Kidney capillary endothelial cell (primary cell): ENCODE measurements around the gene FRA10AC1.

Source experiments
- DNase-seq: peaks from one replicate; pipeline ENCODE4 v3.0.0-alpha.2; 2018; ENCODE audit warnings: low spot score

FRA10AC1 gene, protein sequence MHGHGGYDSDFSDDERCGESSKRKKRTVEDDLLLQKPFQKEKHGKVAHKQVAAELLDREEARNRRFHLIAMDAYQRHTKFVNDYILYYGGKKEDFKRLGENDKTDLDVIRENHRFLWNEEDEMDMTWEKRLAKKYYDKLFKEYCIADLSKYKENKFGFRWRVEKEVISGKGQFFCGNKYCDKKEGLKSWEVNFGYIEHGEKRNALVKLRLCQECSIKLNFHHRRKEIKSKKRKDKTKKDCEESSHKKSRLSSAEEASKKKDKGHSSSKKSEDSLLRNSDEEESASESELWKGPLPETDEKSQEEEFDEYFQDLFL

DNA sequence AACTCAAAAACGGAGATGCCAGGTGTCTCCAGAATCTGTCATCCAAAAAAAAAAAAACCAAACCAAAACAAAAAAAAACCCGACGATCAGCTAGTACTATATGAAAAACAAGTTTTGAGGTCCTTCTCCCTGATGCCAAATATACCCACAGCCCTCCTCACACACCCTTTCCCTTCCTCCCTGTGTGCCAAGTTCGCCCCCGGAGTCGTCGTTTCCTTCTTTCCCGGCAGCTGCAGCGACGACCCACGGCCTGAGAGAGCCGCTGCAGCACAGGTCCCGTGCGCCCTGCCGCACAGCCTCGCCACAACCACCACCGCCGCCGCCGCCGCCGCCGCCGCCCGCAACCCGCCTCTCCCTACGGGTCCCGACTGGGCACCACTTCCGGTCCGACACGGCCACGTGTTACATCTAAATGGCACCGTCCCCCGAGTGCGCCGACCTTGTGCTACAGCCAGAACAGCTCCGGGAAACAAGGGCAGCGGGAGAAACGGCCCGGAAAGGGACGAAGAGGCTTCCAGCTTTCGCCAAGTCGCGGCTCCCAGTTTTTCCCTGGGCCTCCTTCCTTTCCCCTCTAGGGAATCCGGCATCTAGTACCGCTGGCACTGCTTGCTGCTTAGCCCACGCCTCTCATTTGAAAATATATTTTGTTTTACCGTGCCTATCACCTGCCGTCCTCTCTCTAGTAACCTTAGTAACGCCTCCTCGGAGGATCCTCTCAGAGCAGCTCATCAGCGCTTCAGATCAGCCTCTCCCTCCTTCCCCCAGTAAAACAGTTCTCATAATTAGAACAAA lies at the start of gene FRA10AC1:
Gene FRA10AC1, minus strand, starts transcription at position 383 of the 792 bp plus-strand sequence. CDS start 2,486 bp downstream, outside the sequence.
- peak; percentile 76 for DNase-seq

DNA sequence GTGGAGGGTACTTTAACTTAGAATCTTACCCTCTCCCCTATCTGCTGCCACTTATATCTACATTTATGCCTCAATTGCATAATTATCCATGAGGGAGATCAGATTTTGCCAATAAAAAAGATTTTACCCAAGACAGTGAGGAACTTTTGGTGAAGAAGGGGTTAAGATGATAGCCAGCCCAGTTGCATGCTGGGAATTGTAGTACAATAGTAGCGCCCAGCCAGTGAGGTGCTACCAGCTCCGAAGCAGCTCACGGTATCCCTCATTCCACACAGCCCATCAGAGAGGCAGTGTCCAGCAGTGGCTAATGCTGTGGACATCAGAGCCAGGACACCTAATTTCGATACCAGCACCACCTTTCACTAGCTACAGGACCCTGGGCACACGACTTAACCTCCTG lies 49.4 kb upstream of the FRA10AC1 start:
- DNase-seq, result no peak

DNA sequence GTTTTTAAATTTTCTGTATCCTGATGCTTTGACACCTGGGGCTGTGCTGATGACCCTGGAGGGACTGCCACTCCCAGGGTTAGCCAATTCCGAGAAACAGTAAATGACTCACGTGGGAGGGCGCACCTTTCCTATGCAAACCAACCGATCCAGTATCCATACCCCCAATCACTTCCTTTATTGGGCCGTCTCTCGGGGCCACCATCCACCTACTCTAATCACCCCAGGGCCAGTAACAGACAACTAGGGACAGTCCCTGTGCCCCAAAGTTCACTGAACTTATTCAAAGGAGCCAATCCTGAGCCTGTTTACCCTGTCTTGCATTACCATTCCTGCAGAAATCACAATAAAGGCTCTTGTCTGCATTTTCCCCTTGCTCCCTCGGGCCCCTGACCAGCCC lies 48.7 kb upstream of the FRA10AC1 start:
- no peak for DNase-seq

DNA sequence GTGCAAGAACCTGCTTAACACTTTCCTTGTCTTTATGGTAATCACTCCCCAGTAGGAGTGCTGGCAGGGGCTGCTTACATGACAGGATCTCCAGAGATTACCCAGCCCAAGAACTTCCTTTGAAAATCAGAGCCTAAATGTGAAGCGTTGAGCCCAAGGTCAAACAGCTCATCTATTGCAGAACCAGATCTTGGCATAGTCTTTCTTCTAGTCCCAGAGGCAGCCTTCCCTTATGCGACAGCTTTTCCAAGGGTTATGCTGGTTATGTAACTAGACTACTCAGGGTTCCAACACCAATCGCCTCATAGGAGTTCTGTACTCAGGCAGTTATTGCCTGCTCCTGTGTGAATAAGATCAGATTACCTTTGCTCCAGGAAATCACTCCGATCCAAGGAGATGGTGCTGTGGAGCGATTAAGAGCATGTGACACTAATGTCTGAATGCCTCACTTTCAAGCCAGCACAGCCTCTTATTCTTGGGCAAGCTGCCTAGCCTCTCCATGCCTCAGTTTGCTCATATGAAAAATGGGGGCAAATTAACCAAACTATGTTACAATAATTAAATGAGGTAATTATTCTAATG lies 46.9 kb upstream of the FRA10AC1 start:
- no peak for DNase-seq

DNA sequence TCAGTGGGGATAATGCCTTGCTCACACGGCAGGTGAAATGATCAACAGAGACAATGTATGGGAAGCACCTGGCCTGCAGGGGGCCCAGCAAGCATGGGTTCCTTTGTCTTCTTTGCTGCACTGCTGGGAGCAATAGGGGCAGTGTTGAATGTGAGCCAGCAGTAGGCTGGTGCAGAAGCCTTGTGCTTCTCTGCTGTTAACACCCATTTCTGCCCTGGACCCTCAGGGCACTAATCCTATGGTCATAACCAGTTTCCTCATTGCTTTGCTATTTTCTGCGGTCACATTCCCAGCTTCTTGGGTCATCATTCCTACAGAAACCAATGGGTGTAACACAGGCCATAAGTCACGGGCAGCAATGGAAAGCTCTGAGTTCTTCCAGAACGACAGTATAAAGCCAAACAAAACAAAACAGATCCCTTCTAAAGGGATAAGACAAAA lies 44.5 kb upstream of the FRA10AC1 start:
- no peak for DNase-seq

DNA sequence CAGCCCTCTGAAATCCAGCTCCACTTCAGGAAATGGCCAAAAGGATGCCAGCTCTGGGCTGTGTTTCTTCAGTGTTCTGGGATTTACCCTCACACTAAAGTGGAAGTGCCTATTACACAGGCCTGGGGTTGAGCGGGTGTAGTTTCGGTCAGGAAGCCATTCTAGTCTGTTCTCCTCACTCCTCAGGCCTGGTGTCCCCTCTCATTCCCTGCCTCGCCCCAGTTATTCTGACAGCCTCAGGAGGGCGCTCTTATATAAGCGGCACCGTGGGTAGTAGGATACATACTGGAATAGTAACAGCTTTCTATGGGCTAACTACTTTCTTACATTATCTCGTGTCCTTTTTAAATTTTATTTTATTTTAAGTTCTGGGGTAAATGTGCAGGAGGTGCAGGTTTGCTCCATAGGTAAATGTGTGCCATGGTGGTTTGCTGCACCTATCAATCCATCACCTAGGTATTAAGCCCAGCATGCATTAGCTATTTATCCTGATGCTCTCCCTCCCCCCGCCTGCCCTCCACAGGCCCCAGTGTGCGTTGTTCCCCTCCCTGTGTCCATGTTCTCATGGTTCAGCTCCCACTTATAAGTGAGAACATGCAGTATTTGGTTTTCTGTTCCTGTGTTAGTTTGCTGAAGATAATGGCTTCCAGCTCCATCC lies 43.1 kb upstream of the FRA10AC1 start:
- DNase-seq, result no peak

DNA sequence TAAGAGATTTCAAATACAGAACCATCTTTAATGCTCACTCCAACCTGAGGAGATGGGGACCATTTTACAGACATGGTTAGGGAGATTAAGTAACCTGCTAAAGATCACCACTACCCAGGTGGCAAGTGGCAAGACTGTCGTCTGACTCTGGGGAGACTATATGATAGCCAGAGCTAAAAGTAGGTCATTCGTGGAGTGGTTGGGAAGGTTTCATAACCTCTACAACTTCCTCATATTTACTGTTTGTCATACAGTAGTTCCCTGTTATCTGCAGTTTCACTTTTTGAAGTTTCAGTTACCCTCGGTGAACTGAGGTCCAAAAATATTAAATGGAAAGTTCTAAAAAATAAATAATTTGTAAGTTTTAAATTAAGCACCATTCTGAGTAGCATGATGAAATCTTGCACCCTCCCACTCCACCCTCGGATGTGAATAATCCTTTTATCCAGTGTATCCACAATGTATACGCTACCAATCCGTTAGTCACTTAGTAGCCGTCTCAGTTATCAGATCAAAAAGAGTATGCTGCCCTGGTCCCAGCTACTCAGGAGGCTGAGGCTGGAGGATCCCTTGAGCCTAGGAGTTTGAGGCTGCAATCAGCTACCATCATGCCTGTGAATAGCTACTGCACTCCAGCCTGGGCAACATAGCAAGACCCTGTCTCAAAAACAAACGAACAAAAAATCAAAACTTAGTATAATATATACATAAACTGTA lies 40.4 kb upstream of the FRA10AC1 start:
- DNase-seq, result no peak

DNA sequence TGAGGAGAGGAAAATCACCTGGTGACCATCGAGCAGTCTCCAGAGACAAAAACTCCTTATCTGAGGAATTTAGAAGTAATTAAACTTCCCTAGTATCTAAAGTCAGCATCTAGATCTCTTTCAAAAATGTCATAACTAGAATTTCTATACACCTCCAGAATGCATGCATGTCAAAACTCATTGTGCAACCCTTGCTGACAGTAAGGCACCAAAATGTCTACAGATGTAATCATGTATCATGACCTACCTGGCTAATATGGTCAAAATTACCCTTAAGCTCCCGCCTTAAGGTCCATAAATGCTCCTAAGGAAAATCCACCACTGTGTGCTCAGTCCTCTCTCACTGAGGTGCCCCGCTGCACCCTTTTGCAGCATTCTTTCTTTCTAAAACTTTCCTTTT lies 39.0 kb upstream of the FRA10AC1 start:
- DNase-seq, result no peak

DNA sequence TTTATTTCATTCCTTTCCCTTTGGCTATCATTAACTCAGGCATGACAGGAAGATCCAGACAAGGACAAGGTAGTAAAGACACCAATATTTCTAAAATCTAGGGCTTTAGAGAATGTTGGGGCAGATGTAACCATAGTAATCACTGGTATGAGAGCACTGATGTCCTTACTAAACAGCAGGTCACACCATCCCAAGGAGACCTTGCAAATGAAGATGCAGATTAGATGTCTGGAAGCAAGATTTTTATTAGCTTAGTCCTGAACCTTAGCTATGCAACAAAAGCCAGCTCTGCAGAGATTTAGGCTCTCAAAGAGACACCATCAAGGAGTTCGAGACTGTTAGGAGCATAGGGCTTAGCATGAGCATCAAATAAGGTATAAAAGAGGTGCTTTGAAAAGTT lies 23.6 kb upstream of the FRA10AC1 start:
- no peak for DNase-seq

DNA sequence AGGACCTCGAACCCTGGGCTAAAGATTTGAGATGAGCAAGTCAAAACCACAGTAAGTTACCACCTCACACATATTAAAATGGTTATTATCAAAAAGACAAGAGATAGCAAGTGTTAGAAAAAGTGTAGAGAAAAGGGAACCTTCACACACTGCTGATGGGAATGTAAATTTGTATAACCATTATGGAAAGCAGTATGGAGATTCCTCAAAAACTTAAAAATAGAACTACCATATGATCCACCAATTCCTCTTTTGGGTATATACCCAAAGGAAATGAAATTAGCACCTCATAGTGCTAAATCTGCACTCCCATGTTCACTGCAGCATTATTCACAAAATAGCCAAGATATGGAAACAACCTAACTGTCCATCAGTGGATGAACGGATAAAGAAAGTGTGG lies 20.8 kb upstream of the FRA10AC1 start:
- no peak for DNase-seq

DNA sequence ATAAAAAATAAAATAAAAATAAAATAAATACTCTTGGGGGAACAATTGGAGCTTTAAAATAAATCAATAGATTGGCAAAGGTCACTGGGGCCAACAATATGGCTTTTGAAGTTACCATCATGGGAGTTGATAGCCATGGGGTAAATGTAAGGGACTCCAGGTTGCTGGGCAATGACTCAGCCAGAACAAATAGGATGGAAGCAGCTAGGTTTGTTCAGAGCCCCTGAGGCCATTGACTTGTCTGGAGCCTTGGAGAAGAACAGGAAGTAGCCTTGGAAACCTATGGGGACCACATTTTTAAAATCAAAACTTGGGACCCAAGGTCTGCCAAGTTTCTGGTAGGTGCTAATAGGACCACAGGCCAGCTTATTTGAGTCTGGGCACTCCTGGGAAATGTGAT lies 20.2 kb upstream of the FRA10AC1 start:
- DNase-seq, result no peak

DNA sequence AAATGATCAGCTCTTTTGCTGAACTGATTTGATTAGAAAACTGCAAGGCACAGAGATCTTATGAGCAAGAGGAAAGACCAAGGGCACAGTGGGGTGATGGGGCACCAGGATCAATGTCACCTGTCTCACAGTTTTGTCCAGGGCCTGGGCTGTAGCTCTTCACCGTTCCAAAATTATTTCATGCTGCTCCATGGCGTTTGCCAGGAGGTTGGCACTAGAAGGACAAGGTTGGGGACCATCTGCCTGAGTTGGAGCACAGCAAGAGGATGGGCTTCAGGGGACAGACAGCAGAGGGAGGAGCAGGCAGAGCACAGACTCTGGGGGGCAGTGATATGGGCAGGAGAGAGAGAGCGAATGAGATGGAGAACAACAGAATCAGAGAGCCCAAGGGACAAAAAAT lies 17.5 kb upstream of the FRA10AC1 start:
- no peak for DNase-seq

DNA sequence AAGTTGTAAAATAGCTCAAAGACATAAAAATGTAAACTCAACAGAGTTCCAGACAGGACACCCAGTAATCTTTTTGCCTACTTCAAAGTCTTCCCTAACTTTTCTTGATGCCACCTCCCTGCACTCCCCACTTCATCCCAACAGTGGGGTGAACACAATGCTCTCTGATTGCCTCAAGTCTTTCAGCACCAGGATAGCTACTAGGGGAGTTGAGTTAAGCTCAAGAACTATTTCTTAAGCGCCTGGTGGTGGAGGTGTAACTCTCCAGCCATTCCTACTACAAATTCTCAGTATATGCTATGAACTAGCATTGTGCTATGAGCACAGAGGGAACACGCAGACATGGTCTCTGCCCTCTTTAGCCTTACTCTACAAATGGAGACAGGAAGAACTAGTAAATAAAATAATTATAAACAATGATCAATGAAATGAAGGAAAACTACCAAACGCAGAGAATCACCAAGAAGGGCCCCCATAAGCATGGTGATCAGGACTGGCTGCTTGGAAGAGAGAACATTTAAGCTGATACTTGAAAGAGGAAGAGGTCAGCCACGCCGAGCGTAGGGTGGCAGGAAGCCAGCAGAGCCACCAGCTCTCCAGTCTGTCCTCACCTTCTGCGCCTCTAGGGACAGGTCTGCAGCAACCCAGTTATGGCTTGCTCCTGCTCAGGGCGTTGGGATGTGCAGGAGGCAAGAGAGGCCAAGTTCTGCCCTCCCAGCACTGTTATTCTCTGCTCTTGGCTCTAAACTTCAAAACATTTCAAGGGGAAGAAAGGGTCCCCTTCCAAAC lies 16.7 kb upstream of the FRA10AC1 start:
- DNase-seq, result no peak

DNA sequence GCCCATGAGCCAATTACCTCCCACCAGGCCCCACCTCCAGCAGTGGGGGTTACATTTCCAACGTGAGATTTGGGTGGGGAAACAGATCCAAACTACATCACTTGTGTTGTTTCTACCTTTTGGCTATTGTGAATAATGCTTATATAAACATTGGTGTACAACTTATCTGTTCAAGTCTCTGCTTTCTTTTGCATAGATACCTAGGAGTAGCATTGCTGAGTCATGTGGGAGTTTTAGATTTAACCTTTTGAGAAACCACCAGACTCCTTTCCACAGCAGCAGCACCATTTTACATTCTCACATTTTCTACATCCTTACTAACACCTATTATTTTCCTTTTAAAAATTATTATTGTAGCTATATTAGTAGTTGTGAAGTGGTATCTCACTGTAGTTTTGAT lies 14.4 kb upstream of the FRA10AC1 start:
- no peak for DNase-seq

DNA sequence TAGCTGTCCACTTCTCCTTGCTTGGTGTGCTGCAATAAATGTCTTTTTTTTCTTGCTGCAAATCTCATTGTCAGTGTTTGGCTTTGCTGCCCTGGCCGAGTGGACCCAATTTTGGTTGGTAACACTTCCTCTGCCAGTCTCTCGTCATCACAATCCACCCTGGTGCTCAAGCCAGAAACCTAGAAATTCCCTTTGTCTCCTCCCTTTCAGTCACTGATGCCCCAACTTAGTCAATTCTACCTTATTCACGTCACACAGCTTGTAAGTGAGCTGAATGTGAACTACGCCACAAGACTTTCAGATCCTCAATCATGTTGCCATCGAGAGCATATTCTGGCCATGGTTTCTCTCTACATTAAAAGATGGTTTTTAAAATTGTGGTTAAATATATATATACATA lies 13.0 kb upstream of the FRA10AC1 start:
- no peak for DNase-seq

DNA sequence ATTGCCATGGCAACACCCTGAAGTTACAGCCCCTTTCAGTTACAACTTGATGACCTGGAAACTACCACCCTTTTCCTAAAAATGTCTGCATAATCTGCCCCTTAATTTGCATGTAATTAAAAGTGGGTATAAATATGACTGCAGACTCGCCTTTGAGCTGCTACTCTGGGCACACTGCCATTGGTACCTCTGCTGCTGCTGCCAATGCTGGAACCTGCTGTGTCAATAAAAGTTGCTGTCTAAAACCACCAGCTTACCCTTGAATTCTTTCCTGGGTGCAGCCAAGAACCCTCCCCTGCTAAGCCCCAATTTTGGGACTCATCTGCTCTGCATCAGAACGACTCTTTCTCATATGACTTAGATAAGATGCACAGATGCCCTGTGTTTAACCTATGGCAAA lies 10.2 kb upstream of the FRA10AC1 start:
- DNase-seq, result no peak

DNA sequence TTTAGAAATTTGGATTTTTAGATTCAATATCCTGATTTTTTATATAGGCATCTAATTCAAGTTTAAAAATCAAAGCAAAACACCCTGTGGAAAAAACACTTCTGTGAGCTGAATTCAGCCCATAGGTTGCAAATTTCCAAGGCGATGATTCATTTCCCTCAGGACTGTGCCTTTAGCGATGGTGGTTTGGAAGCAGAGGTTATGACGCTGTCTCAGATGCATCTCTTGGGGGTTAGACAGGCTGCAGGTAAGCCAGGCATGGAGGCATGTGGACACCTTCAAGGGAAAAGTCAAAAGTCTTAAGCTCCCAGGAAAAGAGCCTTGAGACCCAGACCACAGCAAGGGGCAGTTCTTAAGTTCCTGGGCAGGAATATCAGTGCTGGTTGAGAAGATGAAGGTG lies 9.5 kb upstream of the FRA10AC1 start:
- no peak for DNase-seq

DNA sequence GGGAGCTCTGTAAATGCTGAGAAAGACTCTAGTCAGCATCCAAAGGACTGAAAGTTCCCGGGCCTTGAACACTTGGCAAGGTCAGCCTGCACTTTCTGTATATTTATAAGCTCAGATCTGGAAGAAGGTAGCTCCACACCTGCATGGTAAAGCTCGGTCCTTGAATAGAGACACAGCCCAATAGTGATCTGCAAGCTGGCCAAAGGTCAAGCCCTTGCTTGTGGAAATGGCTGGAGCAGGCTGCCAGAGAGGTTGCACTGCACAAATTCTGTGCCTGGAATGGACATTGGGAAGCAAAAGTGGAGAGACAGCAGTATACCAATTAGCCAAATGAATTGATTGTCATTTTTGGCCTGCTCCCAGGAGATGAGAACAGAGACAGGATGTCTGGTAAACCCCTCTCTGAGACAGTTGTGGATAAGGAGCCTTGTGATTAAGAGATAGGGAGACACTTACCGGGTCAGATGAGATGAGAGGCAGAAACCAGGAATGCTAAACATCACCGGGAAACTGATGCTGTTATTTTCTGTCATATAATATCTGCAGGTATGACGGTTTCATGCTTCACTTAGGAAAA lies 8.0 kb upstream of the FRA10AC1 start:
- no peak for DNase-seq

DNA sequence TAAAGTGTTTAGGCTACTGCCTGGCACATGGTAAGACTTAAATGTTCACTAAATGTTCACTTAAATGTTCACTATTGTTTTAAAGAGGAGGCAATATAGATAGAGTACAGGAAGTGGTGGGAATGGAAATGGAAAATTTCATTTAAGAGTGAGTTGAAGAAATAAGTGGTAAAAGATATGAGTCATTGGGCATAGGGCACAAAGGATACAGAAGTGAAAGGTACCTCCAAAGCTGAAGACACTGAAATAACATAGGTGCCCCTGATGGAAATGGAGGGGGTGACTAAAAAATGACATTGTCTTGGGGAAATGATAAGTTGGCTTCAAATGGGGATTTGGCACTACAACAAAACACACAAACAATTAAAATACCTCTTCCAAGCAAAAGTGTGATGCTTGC lies 5.2 kb upstream of the FRA10AC1 start:
- no peak for DNase-seq

DNA sequence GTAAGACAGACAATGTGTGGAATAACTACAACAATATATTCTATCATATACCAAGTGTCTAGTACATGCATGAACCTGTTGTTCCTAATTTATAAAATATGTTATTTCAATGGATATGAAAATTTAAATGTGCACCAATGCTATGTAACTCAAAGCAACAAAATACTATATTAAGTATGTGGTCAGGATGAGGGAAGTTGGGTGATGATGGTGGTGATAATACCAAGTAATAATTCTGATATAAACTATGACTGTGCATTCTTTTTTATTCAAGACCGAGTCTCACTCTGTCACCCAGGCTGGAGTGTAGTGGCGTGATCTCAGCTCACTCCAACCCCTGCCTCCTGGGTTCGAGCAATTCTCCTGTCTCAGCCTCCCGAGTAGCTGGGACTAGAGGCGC lies 2.1 kb upstream of the FRA10AC1 start:
- no peak for DNase-seq

DNA sequence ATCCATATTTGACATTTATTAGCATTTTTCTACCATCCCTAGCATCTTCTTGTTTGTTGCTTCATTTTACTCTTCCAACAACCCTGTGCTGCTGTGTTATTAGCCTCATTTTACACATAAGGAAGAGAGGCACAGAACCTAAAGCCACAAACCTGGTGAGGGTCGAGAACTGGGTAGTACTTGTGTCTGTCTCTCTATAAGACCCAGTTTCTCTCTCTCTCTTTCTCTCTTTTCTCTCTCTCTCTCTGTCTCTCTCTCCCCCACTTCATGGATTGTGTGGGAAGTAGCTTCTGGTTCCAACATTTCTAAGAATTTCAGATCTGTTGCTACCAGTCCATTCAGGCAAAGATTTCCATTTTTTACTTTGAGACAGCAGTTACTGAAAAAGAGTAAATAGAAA lies 1.4 kb upstream of the FRA10AC1 start:
- DNase-seq, result no peak
